ENCODE data around the gene AOAH. TPM values are rescaled to one million over a fixed set of nuclear protein-coding genes. Genes with fewer than 3 reads are reported as not detected.
"Not testable (repeated sequence)": the region's sequence is repeated elsewhere in the genome, so short reads cannot be mapped to it uniquely, and the experiment has no call there.

Gene AOAH
- total RNA-seq, 1 donor from 2014 or later, result 14.0 TPM

DNA sequence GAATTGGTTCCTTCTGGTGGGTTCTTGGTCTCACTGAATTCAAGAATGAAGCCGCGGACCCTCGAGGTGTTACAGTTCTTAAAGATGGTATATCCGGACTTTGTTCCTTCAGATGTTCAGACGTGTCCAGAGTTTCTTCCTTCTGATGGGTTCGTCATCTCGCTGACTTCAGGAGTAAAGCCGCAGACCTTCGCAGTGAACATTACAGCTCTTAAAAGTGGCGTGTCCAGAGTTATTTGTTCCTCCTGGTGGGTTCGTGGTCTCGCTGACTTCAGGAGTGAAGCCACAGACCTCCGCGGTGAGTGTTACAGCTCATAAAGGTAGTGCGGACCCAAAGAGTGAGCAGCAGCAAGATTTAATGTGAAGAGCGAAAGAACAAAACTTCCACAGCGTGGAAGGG lies 220.1 kb downstream of the AOAH start:
- intact Hi-C loops (cut with micrococcal nuclease); H3K36me3 Mint-ChIP-seq (ENCODE audit: low read depth); DNase-seq (ENCODE audit: low spot score); H3K4me3 Mint-ChIP-seq; H3K27me3 Mint-ChIP-seq (ENCODE audit: insufficient read depth); H3K9me3 Mint-ChIP-seq; H3K4me1 Mint-ChIP-seq (ENCODE audit: low read depth); H3K27ac Mint-ChIP-seq: not testable (repeated sequence)

DNA sequence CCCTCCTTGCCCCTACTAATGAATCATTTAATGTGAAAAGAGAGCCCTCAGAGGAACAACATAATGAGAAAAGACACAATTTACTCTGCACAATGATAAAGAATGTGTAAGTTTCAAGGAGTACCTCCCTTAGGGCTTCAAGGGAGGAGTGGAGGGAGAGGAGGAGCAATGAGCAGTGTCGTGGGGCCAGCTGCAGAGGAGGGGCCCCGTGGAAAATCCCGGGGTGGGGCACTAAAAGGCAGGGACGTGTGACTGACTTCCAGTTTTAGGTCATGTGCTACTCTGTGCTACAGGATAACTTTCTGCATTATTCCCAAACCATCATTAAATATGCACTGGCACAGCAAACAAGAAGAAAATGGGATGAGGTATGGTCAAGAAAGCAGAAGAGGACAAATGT lies 226.5 kb downstream of the AOAH start:
- intact Hi-C loops (cut with micrococcal nuclease), result no loop called here
- no peak overlapping the region for H3K27ac Mint-ChIP-seq
- peaks cover 14% of the 10 kb centered on the region for H3K27me3 Mint-ChIP-seq (ENCODE audit: insufficient read depth)
- DNase-seq (ENCODE audit: low spot score), result no peak
- H3K36me3 Mint-ChIP-seq (ENCODE audit: low read depth), result no peaks in the 10 kb centered on the region
- H3K4me1 Mint-ChIP-seq (ENCODE audit: low read depth), result no peaks in the 10 kb centered on the region
- H3K4me3 Mint-ChIP-seq, result no peak overlapping the region
- no peaks in the 10 kb centered on the region for H3K9me3 Mint-ChIP-seq

DNA sequence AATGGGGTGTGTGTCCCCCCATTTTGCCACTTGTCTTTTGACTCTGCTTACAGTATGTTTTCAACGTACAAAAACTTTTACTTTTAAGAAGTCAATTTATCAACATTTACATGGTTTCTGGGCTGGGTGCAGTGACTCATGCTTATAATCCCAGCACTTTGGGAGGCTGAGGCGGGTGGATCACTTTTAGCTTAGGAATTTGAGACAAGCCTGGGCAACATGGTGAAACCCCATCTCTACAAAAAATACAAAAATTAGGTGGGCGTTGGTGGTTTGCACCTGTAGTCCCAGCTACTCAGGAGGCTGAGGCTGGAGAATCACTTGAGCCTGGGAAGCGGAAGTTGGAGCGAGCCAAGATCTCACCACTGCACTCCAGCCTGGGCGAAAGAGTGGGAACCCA lies 227.1 kb downstream of the AOAH start:
- intact Hi-C loops (cut with micrococcal nuclease); H3K4me3 Mint-ChIP-seq; H3K27ac Mint-ChIP-seq; DNase-seq (ENCODE audit: low spot score); H3K4me1 Mint-ChIP-seq (ENCODE audit: low read depth); H3K36me3 Mint-ChIP-seq (ENCODE audit: low read depth); H3K9me3 Mint-ChIP-seq: not testable (repeated sequence)
- peaks cover 11% of the 10 kb centered on the region for H3K27me3 Mint-ChIP-seq (ENCODE audit: insufficient read depth)

DNA sequence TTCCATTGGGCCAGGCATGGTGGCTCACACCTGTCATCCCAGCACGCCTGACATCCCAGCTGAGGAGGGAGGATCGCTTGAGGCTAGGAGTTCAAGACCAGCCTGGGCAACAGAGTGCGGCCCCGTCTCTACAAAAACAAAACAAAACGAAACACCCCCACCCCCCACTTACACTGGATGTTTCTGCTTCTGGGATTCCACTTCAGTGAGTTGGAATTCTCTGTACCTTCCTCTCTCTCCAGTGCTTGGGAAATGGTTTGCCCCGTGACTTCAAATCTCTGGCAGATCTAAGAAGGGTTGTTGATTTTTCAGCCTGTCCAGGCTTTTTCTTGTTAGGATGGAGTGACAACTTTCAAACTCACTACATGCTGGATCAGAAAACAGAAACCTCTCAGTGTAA lies 227.7 kb downstream of the AOAH start:
- Mint-ChIP-seq H3K36me3 (ENCODE audit: low read depth) (no peaks in the 10 kb centered on the region), H3K27me3 (ENCODE audit: insufficient read depth) (peaks cover 14% of the 10 kb centered on the region), H3K4me1 (ENCODE audit: low read depth) (no peaks in the 10 kb centered on the region), H3K27ac (no peak overlapping the region), H3K4me3 (no peak overlapping the region), H3K9me3 (no peaks in the 10 kb centered on the region)
- intact Hi-C loops (cut with micrococcal nuclease), result no loop called here
- DNase-seq (ENCODE audit: low spot score), result no peak

DNA sequence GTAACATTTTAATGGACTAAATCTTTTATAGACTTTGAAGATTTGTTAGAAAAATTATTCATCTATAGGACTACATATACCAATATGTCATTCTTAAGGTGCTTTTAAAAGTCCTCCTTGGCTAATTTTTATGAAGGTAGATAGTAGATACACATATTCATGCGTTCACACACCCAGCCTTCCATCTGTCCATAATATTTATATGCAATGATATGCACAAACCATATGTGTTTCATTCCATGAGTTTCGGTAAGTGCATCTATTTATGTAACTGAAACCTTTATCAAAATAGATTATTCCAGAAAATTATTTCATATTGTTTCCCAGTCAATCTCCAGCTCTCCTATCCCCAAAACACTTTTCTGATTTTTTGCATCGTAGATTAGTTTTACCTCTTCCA lies 233.0 kb downstream of the AOAH start:
- no peak overlapping the region for H3K27ac Mint-ChIP-seq
- H3K36me3 Mint-ChIP-seq (ENCODE audit: low read depth), result no peaks in the 10 kb centered on the region
- no peak for DNase-seq (ENCODE audit: low spot score)
- no peaks in the 10 kb centered on the region for H3K4me1 Mint-ChIP-seq (ENCODE audit: low read depth)
- intact Hi-C loops (cut with micrococcal nuclease), result no loop called here
- peaks cover 13% of the 10 kb centered on the region for H3K27me3 Mint-ChIP-seq (ENCODE audit: insufficient read depth)
- no peak overlapping the region for H3K4me3 Mint-ChIP-seq
- no peaks in the 10 kb centered on the region for H3K9me3 Mint-ChIP-seq

DNA sequence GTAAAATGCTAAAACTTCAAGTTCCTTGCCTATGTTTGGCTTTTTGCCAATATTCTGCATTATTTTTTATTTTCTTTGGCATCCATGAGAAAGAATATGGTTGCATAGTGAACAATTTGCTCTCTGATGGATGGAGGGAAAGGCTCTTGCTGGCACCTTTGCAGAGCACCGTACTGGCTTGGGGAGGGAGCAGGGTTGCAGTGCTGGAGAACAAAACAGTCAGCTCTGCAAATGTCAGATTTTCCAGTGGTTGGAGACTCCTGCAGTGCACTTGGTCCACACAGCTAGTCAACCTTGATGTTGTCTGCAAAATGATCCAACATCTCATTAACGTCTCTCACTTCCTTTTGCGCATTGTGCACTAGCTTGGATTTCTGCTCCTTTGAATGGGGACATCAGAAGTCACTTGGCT lies 233.9 kb downstream of the AOAH start:
- intact Hi-C loops (cut with micrococcal nuclease), result no loop called here
- Mint-ChIP-seq H3K36me3 (ENCODE audit: low read depth) (no peaks in the 10 kb centered on the region), H3K4me3 (no peak overlapping the region), H3K9me3 (no peaks in the 10 kb centered on the region), H3K27ac (no peak overlapping the region), H3K27me3 (ENCODE audit: insufficient read depth) (peaks cover 10% of the 10 kb centered on the region), H3K4me1 (ENCODE audit: low read depth) (no peaks in the 10 kb centered on the region)
- no peak for DNase-seq (ENCODE audit: low spot score)

DNA sequence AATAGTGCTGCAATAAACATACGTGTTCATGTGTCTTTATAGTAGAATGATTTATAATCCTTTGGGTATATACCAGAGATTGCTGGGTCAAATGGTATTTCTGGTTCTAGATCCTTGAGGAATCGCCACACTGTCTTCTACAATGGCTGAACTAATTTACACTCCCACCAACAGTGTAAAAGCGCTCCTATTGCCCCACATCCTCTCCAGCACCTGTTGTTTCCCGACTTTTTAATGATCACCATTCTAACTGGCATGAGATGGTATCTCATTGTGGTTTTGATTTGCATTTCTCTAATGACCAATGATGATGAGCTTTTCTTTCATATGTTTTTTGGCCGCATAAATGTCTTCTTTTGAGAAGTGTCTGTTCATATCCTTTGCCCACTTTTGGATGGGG lies 235.6 kb downstream of the AOAH start:
- H3K9me3 Mint-ChIP-seq; DNase-seq (ENCODE audit: low spot score); H3K4me3 Mint-ChIP-seq; H3K27me3 Mint-ChIP-seq (ENCODE audit: insufficient read depth); H3K4me1 Mint-ChIP-seq (ENCODE audit: low read depth); H3K27ac Mint-ChIP-seq; H3K36me3 Mint-ChIP-seq (ENCODE audit: low read depth): not testable (repeated sequence)
- intact Hi-C loops (cut with micrococcal nuclease), result loop anchor here (5.0 to 10.0 kb wide), 5 partner anchors 239 to 1016 kb away; no protein-coding TSS in a partner anchor

DNA sequence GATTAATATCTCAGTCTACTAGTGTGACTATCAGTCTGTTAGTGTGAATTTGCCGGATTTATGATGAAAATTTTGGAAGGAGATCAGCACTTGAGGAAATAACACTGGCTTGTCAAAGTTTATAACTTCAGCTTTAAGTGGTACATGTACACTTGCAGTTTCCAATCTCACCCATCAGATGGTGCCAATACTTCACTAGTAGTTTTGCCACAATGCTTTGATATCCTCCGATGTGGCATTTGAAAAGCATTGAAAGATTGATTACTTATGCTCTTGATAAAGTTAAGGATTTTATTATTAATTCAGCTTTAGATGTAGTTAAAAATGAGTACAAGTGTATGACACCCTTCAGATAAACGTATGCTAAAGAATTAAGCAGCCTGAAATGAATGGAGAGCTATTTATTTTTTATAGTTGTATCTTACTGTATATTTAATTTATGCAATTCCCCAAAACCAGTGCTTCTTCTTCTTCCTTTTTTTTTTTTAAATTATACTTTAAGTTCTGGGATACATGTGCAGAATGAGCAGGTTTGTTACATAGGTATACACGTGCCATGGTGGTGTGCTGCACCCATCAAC lies 236.4 kb downstream of the AOAH start:
- H3K27ac Mint-ChIP-seq, result no peak overlapping the region
- intact Hi-C loops (cut with micrococcal nuclease), result loop anchor here (1.0 to 10.0 kb wide), 8 partner anchors 183 to 1017 kb away; no protein-coding TSS in a partner anchor
- peaks cover 5% of the 10 kb centered on the region for H3K4me1 Mint-ChIP-seq (ENCODE audit: low read depth)
- H3K36me3 Mint-ChIP-seq (ENCODE audit: low read depth), result no peaks in the 10 kb centered on the region
- H3K27me3 Mint-ChIP-seq (ENCODE audit: insufficient read depth), result peaks cover 4% of the 10 kb centered on the region
- no peaks in the 10 kb centered on the region for H3K9me3 Mint-ChIP-seq
- peak; percentile 26 for DNase-seq (ENCODE audit: low spot score)
- no peak overlapping the region for H3K4me3 Mint-ChIP-seq

DNA sequence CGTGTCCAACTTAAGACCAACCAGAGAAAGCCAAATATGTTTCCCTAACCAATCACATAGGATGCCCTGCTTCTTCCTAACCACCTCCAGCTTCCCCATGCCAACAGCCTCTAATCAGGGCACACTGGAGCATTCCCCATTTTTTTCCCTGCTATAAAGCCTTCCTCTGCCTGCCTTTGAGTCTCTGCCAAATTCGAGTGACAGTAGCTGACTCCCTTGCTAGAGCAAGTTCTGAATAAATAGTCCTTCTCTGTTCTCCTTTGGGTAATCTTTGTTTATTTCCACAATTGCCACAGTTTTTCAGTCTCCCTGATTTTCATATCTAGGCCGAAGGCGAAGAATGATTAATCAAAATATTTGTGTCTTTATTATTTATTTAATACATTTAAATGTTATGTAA lies 238.0 kb downstream of the AOAH start:
- H3K4me1 Mint-ChIP-seq (ENCODE audit: low read depth), result peaks cover 5% of the 10 kb centered on the region
- no peak overlapping the region for H3K4me3 Mint-ChIP-seq
- peaks cover 2% of the 10 kb centered on the region for H3K36me3 Mint-ChIP-seq (ENCODE audit: low read depth)
- no peak overlapping the region for H3K27ac Mint-ChIP-seq
- intact Hi-C loops (cut with micrococcal nuclease), result loop anchor here (5.0 to 10.0 kb wide), 5 partner anchors 241 to 1018 kb away; no protein-coding TSS in a partner anchor
- peaks cover 7% of the 10 kb centered on the region for H3K9me3 Mint-ChIP-seq
- DNase-seq (ENCODE audit: low spot score), result no peak
- peaks cover 2% of the 10 kb centered on the region for H3K27me3 Mint-ChIP-seq (ENCODE audit: insufficient read depth)

DNA sequence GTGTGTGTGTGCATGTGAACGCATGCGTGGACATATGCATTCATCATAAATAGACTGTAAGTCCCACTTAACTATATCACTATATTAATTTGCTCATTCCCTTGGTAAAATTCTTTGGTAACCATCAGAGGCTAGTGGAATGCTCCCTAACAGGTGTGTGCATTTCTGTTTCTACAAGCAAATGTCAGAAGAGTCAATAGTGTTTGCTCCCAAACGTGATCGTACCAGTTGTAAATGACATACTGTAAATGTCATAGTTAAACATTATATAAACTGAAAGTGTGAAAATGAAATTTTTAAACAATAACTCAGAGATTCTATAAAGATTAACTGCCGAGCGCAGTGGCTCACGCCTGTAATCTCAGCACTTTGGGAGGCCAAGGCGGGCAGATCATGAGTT lies 240.0 kb downstream of the AOAH start:
- no peak overlapping the region for H3K27ac Mint-ChIP-seq
- peaks cover 23% of the 10 kb centered on the region for H3K9me3 Mint-ChIP-seq
- intact Hi-C loops (cut with micrococcal nuclease), result loop anchor here (10.0 kb wide), 1 partner anchor 1021 kb away; no protein-coding TSS in a partner anchor
- no peak overlapping the region for H3K4me3 Mint-ChIP-seq
- H3K27me3 Mint-ChIP-seq (ENCODE audit: insufficient read depth), result peaks cover 4% of the 10 kb centered on the region
- DNase-seq (ENCODE audit: low spot score), result no peak
- peaks cover 5% of the 10 kb centered on the region for H3K4me1 Mint-ChIP-seq (ENCODE audit: low read depth)
- peaks cover 2% of the 10 kb centered on the region for H3K36me3 Mint-ChIP-seq (ENCODE audit: low read depth)

DNA sequence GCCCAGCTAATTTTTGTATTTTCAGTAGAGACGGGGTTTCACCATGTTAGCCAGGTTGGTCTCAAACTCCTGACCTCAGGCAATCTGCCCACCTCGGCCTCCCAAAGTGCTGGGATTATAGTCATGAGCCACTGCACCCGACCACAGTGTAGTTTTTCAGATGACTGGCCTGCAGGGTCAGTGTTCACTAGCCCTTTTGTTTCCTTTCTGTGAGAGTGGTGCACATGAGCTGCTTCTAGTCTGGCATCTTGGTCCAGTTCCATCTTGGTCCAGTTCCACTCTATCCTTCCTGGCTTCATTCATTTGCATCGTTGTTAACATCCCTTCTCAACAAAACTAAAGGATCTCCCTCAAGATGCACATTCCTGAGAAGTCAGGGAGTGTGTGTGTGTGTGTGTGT lies 240.4 kb downstream of the AOAH start:
- H3K4me3 Mint-ChIP-seq; H3K27ac Mint-ChIP-seq; H3K36me3 Mint-ChIP-seq (ENCODE audit: low read depth); H3K4me1 Mint-ChIP-seq (ENCODE audit: low read depth); H3K27me3 Mint-ChIP-seq (ENCODE audit: insufficient read depth); DNase-seq (ENCODE audit: low spot score): not testable (repeated sequence)
- intact Hi-C loops (cut with micrococcal nuclease), result loop anchor here (10.0 kb wide), 1 partner anchor 1021 kb away; no protein-coding TSS in a partner anchor
- peaks cover 27% of the 10 kb centered on the region for H3K9me3 Mint-ChIP-seq

DNA sequence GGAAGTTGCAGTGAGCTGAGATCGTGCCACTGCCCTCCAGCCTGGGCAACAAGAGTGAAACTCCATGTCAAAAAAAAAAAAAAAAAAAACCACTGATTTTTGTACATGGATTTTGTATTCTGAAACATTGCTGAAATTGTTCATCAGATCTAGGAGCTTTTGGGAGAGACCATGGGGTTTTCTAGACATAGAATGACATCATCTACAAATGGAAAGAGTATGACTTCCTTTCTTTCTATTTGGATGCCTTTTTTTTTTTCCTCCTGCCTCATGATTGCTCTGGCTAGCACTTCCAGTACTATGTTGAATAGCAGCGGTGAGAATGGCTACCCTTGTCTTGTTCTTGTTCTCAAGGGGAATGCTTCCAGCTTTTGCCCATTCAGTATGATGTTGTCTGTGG lies 245.5 kb downstream of the AOAH start:
- H3K4me1 Mint-ChIP-seq (ENCODE audit: low read depth), result peaks cover 22% of the 10 kb centered on the region
- peaks cover 28% of the 10 kb centered on the region for H3K9me3 Mint-ChIP-seq
- H3K36me3 Mint-ChIP-seq (ENCODE audit: low read depth), result peaks cover 2% of the 10 kb centered on the region
- no peak overlapping the region for H3K4me3 Mint-ChIP-seq
- H3K27me3 Mint-ChIP-seq (ENCODE audit: insufficient read depth), result peaks cover 4% of the 10 kb centered on the region
- no peak overlapping the region for H3K27ac Mint-ChIP-seq
- intact Hi-C loops (cut with micrococcal nuclease), result loop anchor here (5.0 to 10.0 kb wide), 2 partner anchors 374 to 486 kb away; no protein-coding TSS in a partner anchor
- no peak for DNase-seq (ENCODE audit: low spot score)

DNA sequence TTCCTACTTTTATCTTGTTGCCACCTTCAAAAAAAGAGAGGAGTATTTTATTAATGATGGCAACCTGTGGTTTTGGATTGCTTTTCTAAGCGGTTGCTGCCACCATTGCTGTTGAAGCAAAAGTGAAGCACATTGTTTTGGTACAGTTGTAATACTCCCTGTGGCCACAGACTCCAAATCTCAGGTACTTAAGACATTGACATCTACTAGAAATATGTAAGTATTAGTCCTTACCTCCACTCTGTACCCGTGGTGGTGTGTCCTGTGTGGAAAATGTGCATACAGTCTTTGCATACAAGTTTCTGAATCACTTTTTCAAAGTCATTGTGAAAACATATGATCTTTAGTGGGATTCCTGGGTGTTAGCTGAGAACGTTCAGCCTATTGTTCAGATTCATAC lies 248.9 kb downstream of the AOAH start:
- Mint-ChIP-seq H3K36me3 (ENCODE audit: low read depth) (no peaks in the 10 kb centered on the region), H3K27ac (peak overlapping the region; percentile 70), H3K27me3 (ENCODE audit: insufficient read depth) (no peaks in the 10 kb centered on the region), H3K9me3 (peaks cover 14% of the 10 kb centered on the region), H3K4me1 (ENCODE audit: low read depth) (peaks cover 23% of the 10 kb centered on the region), H3K4me3 (no peak overlapping the region)
- intact Hi-C loops (cut with micrococcal nuclease), result loop anchor here (5.0 to 10.0 kb wide), 2 partner anchors 377 to 489 kb away; no protein-coding TSS in a partner anchor
- DNase-seq (ENCODE audit: low spot score), result no peak

DNA sequence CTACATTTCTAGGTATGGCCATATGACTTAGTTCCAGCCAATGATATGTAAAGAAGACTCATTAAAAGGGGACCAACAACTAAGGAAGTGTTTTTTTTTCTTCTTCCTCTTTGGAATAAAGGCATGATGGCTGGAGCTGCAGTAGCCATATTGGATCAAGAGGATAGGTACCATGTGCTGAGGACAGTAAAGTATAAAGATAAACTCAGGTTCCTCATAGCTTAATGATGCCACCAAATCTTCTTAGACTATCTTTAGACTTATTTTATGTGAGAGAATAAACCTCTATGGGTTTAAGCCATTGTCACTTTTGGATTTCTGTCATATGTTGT lies 249.3 kb downstream of the AOAH start:
- H3K27ac Mint-ChIP-seq, result no peak overlapping the region
- H3K27me3 Mint-ChIP-seq (ENCODE audit: insufficient read depth), result no peaks in the 10 kb centered on the region
- H3K36me3 Mint-ChIP-seq (ENCODE audit: low read depth), result no peaks in the 10 kb centered on the region
- peaks cover 13% of the 10 kb centered on the region for H3K9me3 Mint-ChIP-seq
- intact Hi-C loops (cut with micrococcal nuclease), result loop anchor here (5.0 to 10.0 kb wide), 2 partner anchors 377 to 490 kb away; no protein-coding TSS in a partner anchor
- H3K4me3 Mint-ChIP-seq, result no peak overlapping the region
- DNase-seq (ENCODE audit: low spot score), result no peak
- H3K4me1 Mint-ChIP-seq (ENCODE audit: low read depth), result peaks cover 23% of the 10 kb centered on the region
